HUES6 (cell line): ENCODE data around the gene SVOPL.

Source experiments
- H3K27ac ChIP-seq: 2 replicates; pipeline ENCODE4 v1.7.0; 2013; ENCODE audit warnings: low read depth, mild to moderate bottlenecking, low read length, inconsistent platforms
- H3K27me3 ChIP-seq: 2 replicates; pipeline ENCODE4 v1.6.1; 2013; ENCODE audit warnings: low read length; ENCODE audit not compliant: control insufficient read depth, insufficient read depth
- H3K36me3 ChIP-seq: 2 replicates; pipeline ENCODE4 v1.6.1; 2013; ENCODE audit warnings: low read length; ENCODE audit not compliant: control insufficient read depth, insufficient read depth
- H3K4me1 ChIP-seq: 2 replicates; pipeline ENCODE4 v1.6.1; 2013; ENCODE audit warnings: low read length; ENCODE audit not compliant: control insufficient read depth, insufficient read depth
- H3K4me3 ChIP-seq: 2 replicates; pipeline ENCODE4 v1.5.1; 2013; ENCODE audit warnings: low read depth, low read length
- H3K9ac ChIP-seq: one replicate; pipeline ENCODE4 v1.6.1; 2013; ENCODE audit warnings: mild to moderate bottlenecking, low read length
- H3K9me3 ChIP-seq: 2 replicates; pipeline ENCODE4 v1.6.1; 2013; ENCODE audit warnings: low read depth, low read length; ENCODE audit not compliant: control insufficient read depth, insufficient read depth

The SVOPL gene, protein sequence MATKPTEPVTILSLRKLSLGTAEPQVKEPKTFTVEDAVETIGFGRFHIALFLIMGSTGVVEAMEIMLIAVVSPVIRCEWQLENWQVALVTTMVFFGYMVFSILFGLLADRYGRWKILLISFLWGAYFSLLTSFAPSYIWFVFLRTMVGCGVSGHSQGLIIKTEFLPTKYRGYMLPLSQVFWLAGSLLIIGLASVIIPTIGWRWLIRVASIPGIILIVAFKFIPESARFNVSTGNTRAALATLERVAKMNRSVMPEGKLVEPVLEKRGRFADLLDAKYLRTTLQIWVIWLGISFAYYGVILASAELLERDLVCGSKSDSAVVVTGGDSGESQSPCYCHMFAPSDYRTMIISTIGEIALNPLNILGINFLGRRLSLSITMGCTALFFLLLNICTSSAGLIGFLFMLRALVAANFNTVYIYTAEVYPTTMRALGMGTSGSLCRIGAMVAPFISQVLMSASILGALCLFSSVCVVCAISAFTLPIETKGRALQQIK

GRCh38 chr7:138700857-138701536, at the start of gene SVOPL:
SVOPL (minus strand) TSS chr7:138701362; CDS start chr7:138679045, 22,317 bp downstream.
- H3K9ac ChIP-seq = no peak within 1 kb of the TSS
- H3K9me3 ChIP-seq = no peaks in the 10 kb centered on the region
- no peak within 1 kb of the TSS for H3K4me3 ChIP-seq
- H3K36me3 ChIP-seq = no peaks in the 10 kb centered on the region
- H3K27me3 ChIP-seq = no peaks in the 10 kb centered on the region
- H3K27ac ChIP-seq = no peak within 1 kb of the TSS
- no peaks in the 10 kb centered on the region for H3K4me1 ChIP-seq

GRCh38 chr7:138750473-138750872, 49.3 kb upstream of the SVOPL start:
- no peak overlapping the region for H3K4me3 ChIP-seq
- H3K9ac ChIP-seq = no peak overlapping the region
- no peaks in the 10 kb centered on the region for H3K36me3 ChIP-seq
- H3K27me3 ChIP-seq = no peaks in the 10 kb centered on the region
- H3K27ac ChIP-seq = no peak overlapping the region
- peaks cover 23% of the 10 kb centered on the region for H3K4me1 ChIP-seq
- no peaks in the 10 kb centered on the region for H3K9me3 ChIP-seq

- Histone ChIP-seq H3K36me3 (no peaks in the 10 kb centered on the region), H3K4me1 (peaks cover 18% of the 10 kb centered on the region), H3K9me3 (no peaks in the 10 kb centered on the region), H3K27ac (no peak overlapping the region), H3K27me3 (no peaks in the 10 kb centered on the region), H3K9ac (no peak overlapping the region), H3K4me3 (no peak overlapping the region)
Observed at GRCh38 chr7:138749960-138750359, 48.8 kb upstream of the SVOPL start.

DNA sequence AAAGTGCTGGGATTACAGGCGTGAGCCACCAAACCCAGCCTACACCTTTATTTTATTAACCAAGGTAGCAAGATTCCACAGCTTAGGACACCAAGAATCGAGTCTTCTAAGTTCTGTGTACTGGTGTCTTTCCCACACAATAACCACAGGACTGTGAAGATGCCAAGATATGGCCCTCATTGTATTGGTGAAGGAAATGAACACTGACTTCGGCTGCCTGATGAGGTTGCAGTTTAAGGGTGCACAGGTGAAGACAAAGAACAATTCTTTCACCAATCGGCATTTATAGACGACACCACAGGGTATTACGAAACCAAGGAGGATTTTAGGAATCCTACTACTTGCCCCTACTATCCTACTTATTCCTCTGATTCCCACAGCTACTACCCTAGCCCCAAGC, 47.5 kb upstream of the SVOPL start:
- no peak overlapping the region for H3K9ac ChIP-seq
- H3K27ac ChIP-seq = no peak overlapping the region
- H3K9me3 ChIP-seq = no peaks in the 10 kb centered on the region
- no peaks in the 10 kb centered on the region for H3K36me3 ChIP-seq
- no peaks in the 10 kb centered on the region for H3K27me3 ChIP-seq
- no peak overlapping the region for H3K4me3 ChIP-seq
- peaks cover 14% of the 10 kb centered on the region for H3K4me1 ChIP-seq

- H3K4me3 ChIP-seq = no peak overlapping the region
- H3K27ac ChIP-seq = no peak overlapping the region
- H3K9ac ChIP-seq = no peak overlapping the region
- H3K4me1 ChIP-seq = no peaks in the 10 kb centered on the region
- no peaks in the 10 kb centered on the region for H3K36me3 ChIP-seq
- H3K27me3 ChIP-seq = no peaks in the 10 kb centered on the region
- H3K9me3 ChIP-seq = no peaks in the 10 kb centered on the region
Observed at GRCh38 chr7:138746073-138746472, 44.9 kb upstream of the SVOPL start.

GRCh38 chr7:138745189-138745588, 44.0 kb upstream of the SVOPL start:
- no peak overlapping the region for H3K9ac ChIP-seq
- H3K27me3 ChIP-seq = no peaks in the 10 kb centered on the region
- H3K4me3 ChIP-seq = no peak overlapping the region
- H3K27ac ChIP-seq = no peak overlapping the region
- H3K4me1 ChIP-seq = no peaks in the 10 kb centered on the region
- H3K36me3 ChIP-seq = no peaks in the 10 kb centered on the region
- no peaks in the 10 kb centered on the region for H3K9me3 ChIP-seq

- Histone ChIP-seq H3K4me1 (peaks cover 4% of the 10 kb centered on the region; the same call in 1 of the 2 replicates), H3K9ac (no peak overlapping the region), H3K9me3 (0 out of 2 replicates have a peak, but pooled peaks cover 2% of the 10 kb centered on the region), H3K36me3 (no peaks in the 10 kb centered on the region), H3K27ac (no peak overlapping the region), H3K4me3 (no peak overlapping the region), H3K27me3 (no peaks in the 10 kb centered on the region)
Observed at GRCh38 chr7:138741453-138741735, 40.2 kb upstream of the SVOPL start.

GRCh38 chr7:138739859-138740258, 38.7 kb upstream of the SVOPL start:
- no peak overlapping the region for H3K27ac ChIP-seq
- H3K9ac ChIP-seq = no peak overlapping the region
- H3K27me3 ChIP-seq = no peaks in the 10 kb centered on the region
- H3K4me1 ChIP-seq = peaks cover 4% of the 10 kb centered on the region; the same call in 1 of the 2 replicates
- no peak overlapping the region for H3K4me3 ChIP-seq
- H3K9me3 ChIP-seq = 0 out of 2 replicates have a peak, but pooled peaks cover 2% of the 10 kb centered on the region
- H3K36me3 ChIP-seq = no peaks in the 10 kb centered on the region

DNA sequence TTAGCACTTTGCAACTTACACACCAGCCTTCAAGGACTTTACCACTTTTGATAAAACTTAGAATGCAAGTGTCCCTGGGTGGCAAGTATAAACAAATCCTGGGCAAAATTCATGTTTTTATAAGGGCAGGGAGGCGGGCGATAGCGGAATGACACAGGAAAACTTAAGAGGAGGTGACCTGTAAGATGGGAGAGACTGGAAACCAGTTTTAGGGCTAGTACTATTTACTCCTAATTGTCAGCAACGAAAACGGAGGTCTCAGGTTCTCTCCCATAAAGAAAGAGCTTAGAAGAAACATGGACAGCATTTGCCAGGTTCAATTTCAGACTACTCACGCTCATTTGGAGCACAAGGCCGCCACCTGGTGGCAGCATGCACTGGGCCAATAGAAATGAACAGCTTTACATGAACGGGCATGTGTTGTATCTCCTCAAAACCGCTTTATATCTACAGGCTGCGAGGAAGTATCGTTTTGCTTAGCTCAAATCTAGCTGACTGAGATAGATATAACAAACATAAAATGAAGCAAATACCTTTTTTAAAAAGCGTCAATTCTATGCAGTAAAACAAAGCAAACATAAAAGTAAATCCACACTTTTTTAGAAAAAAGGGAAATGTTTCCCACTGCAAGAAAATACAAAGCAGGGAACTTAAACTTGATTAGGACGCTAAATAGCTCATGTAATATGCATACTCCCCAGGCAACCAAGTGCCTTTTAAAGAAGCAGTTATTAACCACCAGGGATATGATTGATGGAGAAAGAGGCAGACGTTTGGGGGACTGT, 37.6 kb upstream of the SVOPL start:
- Histone ChIP-seq H3K4me3 (no peak overlapping the region), H3K27ac (no peak overlapping the region)

GRCh38 chr7:138738114-138738513, 37.0 kb upstream of the SVOPL start:
- H3K9me3 ChIP-seq = 0 out of 2 replicates have a peak, but pooled peaks cover 2% of the 10 kb centered on the region
- H3K27ac ChIP-seq = no peak overlapping the region
- H3K27me3 ChIP-seq = no peaks in the 10 kb centered on the region
- H3K4me3 ChIP-seq = no peak overlapping the region
- H3K4me1 ChIP-seq = peaks cover 4% of the 10 kb centered on the region; the same call in 1 of the 2 replicates
- H3K36me3 ChIP-seq = no peaks in the 10 kb centered on the region
- H3K9ac ChIP-seq = no peak overlapping the region

More for the DNA sequence above, 37.6 kb upstream of the SVOPL start:
- H3K4me1 ChIP-seq = peaks cover 4% of the 10 kb centered on the region; the same call in 1 of the 2 replicates
- H3K27me3 ChIP-seq = no peaks in the 10 kb centered on the region
- H3K36me3 ChIP-seq = no peaks in the 10 kb centered on the region
- 0 out of 2 replicates have a peak, but pooled peaks cover 2% of the 10 kb centered on the region for H3K9me3 ChIP-seq
- no peak overlapping the region for H3K9ac ChIP-seq
